ENCODE results near the gene WNT1. TPM values are rescaled to one million over a fixed set of nuclear protein-coding genes. Genes with fewer than 3 reads are reported as not detected.

The WNT1 gene
- total RNA-seq, 1 donor from 2014 or later: not detected

Small RNAs within 50 kb of the gene (small RNA-seq; reads per million reads assigned to genes)
- gene RNU6-940P: not detected

Other genes starting within 250 kb of the WNT1 start
- gene ADCY6, start 189.2 kb upstream of the WNT1 start, total RNA-seq: 30.0 TPM
- gene CACNB3, start 159.8 kb upstream of the WNT1 start, total RNA-seq: 36.1 TPM
- gene DDX23, start 126.2 kb upstream of the WNT1 start, total RNA-seq: 57.9 TPM
- gene RND1, start 112.5 kb upstream of the WNT1 start, total RNA-seq: 3.9 TPM
- gene FKBP11, start 52.8 kb upstream of the WNT1 start, total RNA-seq: 16.9 TPM
- 56.2 TPM for gene ARF3, start 20.8 kb upstream of the WNT1 start, total RNA-seq
- 4.7 TPM for gene WNT10B, start 6.6 kb upstream of the WNT1 start, total RNA-seq
- gene DDN, start 21.1 kb downstream of the WNT1 start, total RNA-seq: not detected
- 67.0 TPM for gene PRKAG1, start 40.5 kb downstream of the WNT1 start, total RNA-seq
- 38.8 TPM for gene KMT2D, start 82.5 kb downstream of the WNT1 start, total RNA-seq
- gene RHEBL1, start 91.7 kb downstream of the WNT1 start, total RNA-seq: 1.7 TPM
- 1.5 TPM for gene DHH, start 116.5 kb downstream of the WNT1 start, total RNA-seq
- gene LMBR1L, start 132.5 kb downstream of the WNT1 start, total RNA-seq: 53.3 TPM
- gene TUBA1B, start 153.1 kb downstream of the WNT1 start, total RNA-seq: 638 TPM
- gene TUBA1A, start 210.8 kb downstream of the WNT1 start, total RNA-seq: 236 TPM